Progenitor cell of endocrine pancreas (in vitro differentiated cells): ENCODE measurements around the gene CTU2. TPM values are rescaled to one million over a fixed set of nuclear protein-coding genes. Genes with fewer than 3 reads are reported as not detected.

Experiments used
- DNase-seq: peaks from one replicate; pipeline ENCODE4 v3.0.0; 2021; ENCODE audit warnings: low spot score; ENCODE audit not compliant: unreplicated experiment
- H3K27ac Mint-ChIP-seq: 2 replicates; pipeline ENCODE4 v1.8.0; 2021; ENCODE audit warnings: mild to moderate bottlenecking, moderate library complexity, mixed read lengths
- H3K27me3 Mint-ChIP-seq: 2 replicates; pipeline ENCODE4 v1.8.0; 2021; ENCODE audit warnings: mixed read lengths
- H3K36me3 Mint-ChIP-seq: 2 replicates; pipeline ENCODE4 v1.8.0; 2022; ENCODE audit warnings: mixed read lengths; ENCODE audit not compliant: insufficient read depth
- H3K4me1 Mint-ChIP-seq: 2 replicates; pipeline ENCODE4 v1.8.0; 2021; ENCODE audit warnings: low read depth, mixed read lengths
- H3K4me3 Mint-ChIP-seq: 2 replicates; pipeline ENCODE4 v1.8.0; 2021; ENCODE audit warnings: low read depth, mild to moderate bottlenecking, moderate library complexity, mixed read lengths
- H3K9me3 Mint-ChIP-seq: 2 replicates; pipeline ENCODE4 v1.8.0; 2021; ENCODE audit warnings: low read depth, mixed read lengths
- CTCF ChIP-seq: fragments of 200-600 bp; sonication (generic); IDR thresholded peaks from one replicate; pipeline ENCODE4 v1.5.0; 2021; ENCODE audit warnings: antibody characterized with exemption, mild to moderate bottlenecking; ENCODE audit not compliant: unreplicated experiment
- total RNA-seq: library from RNA; stranded (reverse); gene quantifications from 2 replicates; pipeline ENCODE4 v1.2.1, GENCODE V29; 2021

CTU2 gene
- total RNA-seq, 1 donor from 2014 or later, result 17.2 TPM

- DNase-seq, result no peak
- no peak for TF ChIP-seq CTCF
- Mint-ChIP-seq H3K4me1 (peaks cover 25% of the 10 kb centered on the region), H3K4me3 (no peak overlapping the region), H3K9me3 (no peaks in the 10 kb centered on the region), H3K27me3 (no peaks in the 10 kb centered on the region), H3K36me3 (no peaks in the 10 kb centered on the region), H3K27ac (no peak overlapping the region)
Observed at GRCh38 chr16:88761143-88761534, 54.8 kb downstream of the CTU2 start.

- no peak for DNase-seq
- peaks cover 26% of the 10 kb centered on the region for H3K4me1 Mint-ChIP-seq
- no peaks in the 10 kb centered on the region for H3K27me3 Mint-ChIP-seq
- H3K27ac Mint-ChIP-seq, result no peak overlapping the region
- H3K9me3 Mint-ChIP-seq, result no peaks in the 10 kb centered on the region
- no peaks in the 10 kb centered on the region for H3K36me3 Mint-ChIP-seq
- TF ChIP-seq CTCF, result no peak
- H3K4me3 Mint-ChIP-seq, result no peak overlapping the region
Observed at GRCh38 chr16:88761830-88762229, 55.5 kb downstream of the CTU2 start.

- Mint-ChIP-seq H3K9me3 (no peaks in the 10 kb centered on the region), H3K4me1 (peaks cover 31% of the 10 kb centered on the region), H3K27ac (no peak overlapping the region), H3K36me3 (no peaks in the 10 kb centered on the region), H3K27me3 (no peaks in the 10 kb centered on the region), H3K4me3 (no peak overlapping the region)
- DNase-seq, result no peak
- no peak for TF ChIP-seq CTCF
Observed at GRCh38 chr16:88762258-88762870, 56.1 kb downstream of the CTU2 start.

GRCh38 chr16:88762941-88763340 is 56.6 kb downstream of the CTU2 start:
- Mint-ChIP-seq H3K27me3 (no peaks in the 10 kb centered on the region), H3K4me3 (no peak overlapping the region), H3K4me1 (peaks cover 34% of the 10 kb centered on the region), H3K27ac (no peak overlapping the region), H3K36me3 (no peaks in the 10 kb centered on the region), H3K9me3 (no peaks in the 10 kb centered on the region)
- DNase-seq, result no peak
- no peak for TF ChIP-seq CTCF

GRCh38 chr16:88763502-88764053 is 57.3 kb downstream of the CTU2 start:
- Mint-ChIP-seq H3K27ac (peak overlapping the region; percentile 98), H3K36me3 (no peaks in the 10 kb centered on the region), H3K4me3 (peak overlapping the region; percentile 1), H3K9me3 (no peaks in the 10 kb centered on the region), H3K4me1 (peaks cover 34% of the 10 kb centered on the region), H3K27me3 (no peaks in the 10 kb centered on the region)
- peak; percentile 38 for TF ChIP-seq CTCF
- peak; percentile 63 for DNase-seq
